Liver (tissue), 9 donors: ENCODE data around the gene EPHB6. TPM values are rescaled to one million over a fixed set of nuclear protein-coding genes. Genes with fewer than 3 reads are reported as not detected.

Source experiments
- DNase-seq: peaks from one replicate; pipeline ENCODE4 v3.0.0-alpha.2; 2017; ENCODE audit warnings: low spot score
- H3K27ac ChIP-seq, 2 donors: one replicate each; pipeline ENCODE4 v1.7.0; 2013; ENCODE audit warnings: inconsistent platforms in 2 of 2, low read length in 2 of 2, control low read depth in 1 of 2, low read depth in 1 of 2, mild to moderate bottlenecking in 1 of 2
- H3K27me3 ChIP-seq, 4 donors: one replicate each; pipeline versions ENCODE4 v1.6.1 to v1.7.0; 2013; ENCODE audit warnings: low read length in 3 of 4, inconsistent platforms in 1 of 4, mild to moderate bottlenecking in 1 of 4, moderate library complexity in 1 of 4; ENCODE audit not compliant: control insufficient read depth in 4 of 4, insufficient read depth in 4 of 4
- H3K36me3 ChIP-seq, 4 donors: one replicate each; pipeline versions ENCODE4 v1.6.1 to v1.7.0; 2013; ENCODE audit warnings: low read length in 3 of 4, mild to moderate bottlenecking in 3 of 4, low read depth in 1 of 4, moderate library complexity in 1 of 4; ENCODE audit not compliant: control insufficient read depth in 4 of 4, insufficient read depth in 3 of 4
- H3K4me1 ChIP-seq, 4 donors: one replicate each; pipeline versions ENCODE4 v1.6.1 to v1.7.0; 2013; ENCODE audit warnings: low read length in 3 of 4, mild to moderate bottlenecking in 3 of 4, moderate library complexity in 1 of 4; ENCODE audit not compliant: control insufficient read depth in 4 of 4, insufficient read depth in 4 of 4
- H3K4me3 ChIP-seq, 3 donors: one replicate each; pipeline versions ENCODE4 v1.6.1 to v1.7.0; 2013; ENCODE audit warnings: low read length in 3 of 3, control low read depth in 1 of 3, low read depth in 1 of 3, mild to moderate bottlenecking in 1 of 3
- H3K9ac ChIP-seq, 2 donors: one replicate each; pipeline ENCODE4 v1.7.0; 2013; ENCODE audit warnings: low read length in 2 of 2, mild to moderate bottlenecking in 2 of 2, moderate library complexity in 2 of 2, control low read depth in 1 of 2, low read depth in 1 of 2
- H3K9me3 ChIP-seq, 4 donors: one replicate each; pipeline versions ENCODE4 v1.6.1 to v1.7.0; 2013; ENCODE audit warnings: low read length in 3 of 4; ENCODE audit not compliant: control insufficient read depth in 4 of 4
- EGR1 ChIP-seq, 2 donors: IDR thresholded peaks; 2 replicates each; pipeline ENCODE4 v1.6.1; 2016 to 2018; ENCODE audit warnings: antibody characterized with exemption in 2 of 2, low read depth in 2 of 2
- FOXA2 ChIP-seq: IDR thresholded peaks from 2 replicates; pipeline ENCODE4 v1.6.1; 2016; ENCODE audit warnings: antibody characterized with exemption
- GABPA ChIP-seq, 2 donors: IDR thresholded peaks in 1 of 2; conservative IDR thresholded peaks in 1 of 2; 2 replicates each; pipeline ENCODE4 v1.6.1; 2016; ENCODE audit warnings: antibody characterized with exemption in 2 of 2, mild to moderate bottlenecking in 1 of 2, moderate library complexity in 1 of 2
- HNF4A ChIP-seq, 2 donors: conservative IDR thresholded peaks; 2 replicates each; pipeline ENCODE4 v1.6.1; 2016; ENCODE audit warnings: antibody characterized with exemption in 2 of 2, mild to moderate bottlenecking in 2 of 2
- HNF4G ChIP-seq: IDR thresholded peaks from 2 replicates; pipeline ENCODE4 v1.6.1; 2016; ENCODE audit warnings: antibody characterized with exemption
- JUND ChIP-seq, 2 donors: IDR thresholded peaks; 2 replicates each; pipeline ENCODE4 v1.6.1; 2016; ENCODE audit warnings: antibody characterized with exemption in 2 of 2
- NR2F2 ChIP-seq: IDR thresholded peaks from 2 replicates; pipeline ENCODE4 v1.6.1; 2016; ENCODE audit warnings: antibody characterized with exemption
- RAD21 ChIP-seq, 2 donors: IDR thresholded peaks; 2 replicates each; pipeline ENCODE4 v1.6.1; 2016; ENCODE audit warnings: antibody characterized with exemption in 2 of 2, mild to moderate bottlenecking in 2 of 2
- RXRA ChIP-seq, 2 donors: IDR thresholded peaks; 2 replicates each; pipeline ENCODE4 v1.6.1; 2017 to 2018; ENCODE audit warnings: antibody characterized with exemption in 2 of 2, mild to moderate bottlenecking in 1 of 2
- SP1 ChIP-seq: IDR thresholded peaks from 2 replicates; pipeline ENCODE4 v1.6.1; 2018; ENCODE audit warnings: antibody characterized with exemption, mild to moderate bottlenecking
- TAF1 ChIP-seq: conservative IDR thresholded peaks from 2 replicates; pipeline ENCODE4 v1.6.1; 2016; ENCODE audit warnings: antibody characterized with exemption, mild to moderate bottlenecking
- YY1 ChIP-seq: IDR thresholded peaks from 2 replicates; pipeline ENCODE4 v1.6.1; 2016; ENCODE audit warnings: antibody characterized with exemption, mild to moderate bottlenecking
- WGBS: extraction: QIAGEN DNeasy Blood & Tissue Kit; methylation state at CpG from one replicate; pipeline ENCODE4 v1.1.7; 2013; 5-methylcytosine and 5-hydroxymethylcytosine counted together
- polyA plus RNA-seq, 2 donors: library from polyadenylated mRNA; stranded (reverse) in 1 of 2; unstranded in 1 of 2; fragments of 200-250 nt in 1 of 2; fragments of >200 nt in 1 of 2; fragmentation: Nextera tagmentation in 1 of 2; extraction: Ambion mirVana in 1 of 2; gene quantifications; one replicate each; pipeline versions ENCODE4 v1.2.1 to v1.2.3, GENCODE V29; 2013 to 2015
- total RNA-seq, 2 donors: library from RNA; depleted of rRNA; stranded (reverse); fragments of >200 nt; gene quantifications; one replicate each; pipeline ENCODE4 v1.2.3, GENCODE V29; 2014
- TF ChIP-seq, protein P1 (sequence below): IDR thresholded peaks from 2 replicates; pipeline ENCODE4 v1.6.1; 2016; ENCODE audit warnings: antibody characterized with exemption
- TF ChIP-seq, protein P2 (sequence below): fragments of 150-350 bp; IDR thresholded peaks from 2 replicates; pipeline ENCODE4 v1.5.1; 2017; ENCODE audit warnings: improper control_type of control experiment, low read depth, low read length; ENCODE audit not compliant: missing input control
- TF ChIP-seq, protein P3 (sequence below): IDR thresholded peaks from 2 replicates; pipeline ENCODE4 v1.6.1; 2016; ENCODE audit warnings: antibody characterized with exemption, mild to moderate bottlenecking
- TF ChIP-seq, protein P4 (sequence below): IDR thresholded peaks from 2 replicates; pipeline ENCODE4 v1.6.1; 2016; ENCODE audit warnings: antibody characterized with exemption
- TF ChIP-seq, protein P5 (sequence below): IDR thresholded peaks from 2 replicates; pipeline ENCODE4 v1.6.1; 2016; ENCODE audit warnings: antibody characterized with exemption
- donor health status: healthy.
- donor health status: healthy.
- donor health status: healthy.
- donor health status: healthy.
- donor health status: healthy.

The EPHB6 gene
- total and polyA plus RNA-seq, 4 donors: 1.2 to 4.3 (median 2.0) TPM

DNA sequence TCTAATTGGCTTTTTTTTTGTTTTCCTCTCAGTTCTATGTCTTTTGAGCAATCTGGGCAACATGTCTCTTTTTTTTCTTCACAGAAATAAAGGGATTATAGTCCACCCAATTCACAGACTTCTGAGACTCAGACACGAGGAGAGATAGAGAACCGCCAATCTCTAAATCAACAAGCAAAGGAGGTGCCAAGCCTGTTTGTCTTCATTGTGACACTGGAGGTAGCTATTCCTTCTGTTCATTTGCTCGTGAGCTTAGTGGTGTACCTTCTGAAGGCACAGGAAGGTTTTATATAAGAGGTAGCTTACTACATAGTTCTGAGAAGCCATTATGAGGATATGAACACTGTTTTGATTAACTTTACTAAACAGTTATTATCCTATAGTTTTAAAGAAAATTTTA lies 6.1 kb downstream of the EPHB6 start:
- Histone ChIP-seq H3K27ac (no peak overlapping the region), H3K4me3 (no peak overlapping the region), H3K9ac (no peak overlapping the region), H3K4me1 (peaks cover 0 to 5% (median 2%) of the 10 kb centered on the region in 4 donors), H3K36me3 (peaks cover 0 to 2% (median 0%) of the 10 kb centered on the region in 4 donors), H3K27me3 (no peaks in the 10 kb centered on the region), H3K9me3 (no peaks in the 10 kb centered on the region)
- no peak for TF ChIP-seq RXRA (IDR thresholded peaks at IDR 0.05)
- TF ChIP-seq, protein P1, sequence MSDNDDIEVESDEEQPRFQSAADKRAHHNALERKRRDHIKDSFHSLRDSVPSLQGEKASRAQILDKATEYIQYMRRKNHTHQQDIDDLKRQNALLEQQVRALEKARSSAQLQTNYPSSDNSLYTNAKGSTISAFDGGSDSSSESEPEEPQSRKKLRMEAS: no peak
- no peak for TF ChIP-seq SP1
- TF ChIP-seq, protein P2, sequence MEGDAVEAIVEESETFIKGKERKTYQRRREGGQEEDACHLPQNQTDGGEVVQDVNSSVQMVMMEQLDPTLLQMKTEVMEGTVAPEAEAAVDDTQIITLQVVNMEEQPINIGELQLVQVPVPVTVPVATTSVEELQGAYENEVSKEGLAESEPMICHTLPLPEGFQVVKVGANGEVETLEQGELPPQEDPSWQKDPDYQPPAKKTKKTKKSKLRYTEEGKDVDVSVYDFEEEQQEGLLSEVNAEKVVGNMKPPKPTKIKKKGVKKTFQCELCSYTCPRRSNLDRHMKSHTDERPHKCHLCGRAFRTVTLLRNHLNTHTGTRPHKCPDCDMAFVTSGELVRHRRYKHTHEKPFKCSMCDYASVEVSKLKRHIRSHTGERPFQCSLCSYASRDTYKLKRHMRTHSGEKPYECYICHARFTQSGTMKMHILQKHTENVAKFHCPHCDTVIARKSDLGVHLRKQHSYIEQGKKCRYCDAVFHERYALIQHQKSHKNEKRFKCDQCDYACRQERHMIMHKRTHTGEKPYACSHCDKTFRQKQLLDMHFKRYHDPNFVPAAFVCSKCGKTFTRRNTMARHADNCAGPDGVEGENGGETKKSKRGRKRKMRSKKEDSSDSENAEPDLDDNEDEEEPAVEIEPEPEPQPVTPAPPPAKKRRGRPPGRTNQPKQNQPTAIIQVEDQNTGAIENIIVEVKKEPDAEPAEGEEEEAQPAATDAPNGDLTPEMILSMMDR: no peak
- TF ChIP-seq TAF1: no peak
- TF ChIP-seq, protein P3, sequence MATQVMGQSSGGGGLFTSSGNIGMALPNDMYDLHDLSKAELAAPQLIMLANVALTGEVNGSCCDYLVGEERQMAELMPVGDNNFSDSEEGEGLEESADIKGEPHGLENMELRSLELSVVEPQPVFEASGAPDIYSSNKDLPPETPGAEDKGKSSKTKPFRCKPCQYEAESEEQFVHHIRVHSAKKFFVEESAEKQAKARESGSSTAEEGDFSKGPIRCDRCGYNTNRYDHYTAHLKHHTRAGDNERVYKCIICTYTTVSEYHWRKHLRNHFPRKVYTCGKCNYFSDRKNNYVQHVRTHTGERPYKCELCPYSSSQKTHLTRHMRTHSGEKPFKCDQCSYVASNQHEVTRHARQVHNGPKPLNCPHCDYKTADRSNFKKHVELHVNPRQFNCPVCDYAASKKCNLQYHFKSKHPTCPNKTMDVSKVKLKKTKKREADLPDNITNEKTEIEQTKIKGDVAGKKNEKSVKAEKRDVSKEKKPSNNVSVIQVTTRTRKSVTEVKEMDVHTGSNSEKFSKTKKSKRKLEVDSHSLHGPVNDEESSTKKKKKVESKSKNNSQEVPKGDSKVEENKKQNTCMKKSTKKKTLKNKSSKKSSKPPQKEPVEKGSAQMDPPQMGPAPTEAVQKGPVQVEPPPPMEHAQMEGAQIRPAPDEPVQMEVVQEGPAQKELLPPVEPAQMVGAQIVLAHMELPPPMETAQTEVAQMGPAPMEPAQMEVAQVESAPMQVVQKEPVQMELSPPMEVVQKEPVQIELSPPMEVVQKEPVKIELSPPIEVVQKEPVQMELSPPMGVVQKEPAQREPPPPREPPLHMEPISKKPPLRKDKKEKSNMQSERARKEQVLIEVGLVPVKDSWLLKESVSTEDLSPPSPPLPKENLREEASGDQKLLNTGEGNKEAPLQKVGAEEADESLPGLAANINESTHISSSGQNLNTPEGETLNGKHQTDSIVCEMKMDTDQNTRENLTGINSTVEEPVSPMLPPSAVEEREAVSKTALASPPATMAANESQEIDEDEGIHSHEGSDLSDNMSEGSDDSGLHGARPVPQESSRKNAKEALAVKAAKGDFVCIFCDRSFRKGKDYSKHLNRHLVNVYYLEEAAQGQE: no peak
- TF ChIP-seq JUND (IDR thresholded peaks at IDR 0.05): no peak
- TF ChIP-seq FOXA2: no peak
- 75% methylated on average over 3 of the region's 3 CpGs for WGBS
- DNase-seq: no peak

DNA sequence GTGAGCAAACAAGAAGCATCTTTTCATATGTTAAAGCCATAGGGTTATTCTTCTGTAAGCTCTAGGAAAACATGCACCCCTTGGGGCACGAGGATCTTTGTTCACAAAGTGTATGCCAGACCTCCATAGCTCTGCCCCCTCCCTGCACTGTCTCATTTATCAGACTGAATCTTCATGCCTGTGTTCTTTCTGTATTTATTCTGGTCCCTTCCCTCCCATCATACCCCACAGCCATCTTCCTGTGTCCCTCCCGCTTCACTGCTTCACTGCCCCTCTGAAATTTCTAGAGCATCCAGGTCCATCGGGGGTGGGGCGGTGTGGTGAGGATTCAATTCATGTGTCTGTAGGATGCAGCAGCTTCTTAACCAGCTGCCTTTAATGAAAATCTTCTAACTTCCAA lies 7.5 kb downstream of the EPHB6 start:
- TF ChIP-seq HNF4G (no peak), YY1 (no peak), HNF4A (conservative IDR thresholded peaks at IDR 0.05) (no peak), SP1 (no peak), GABPA (IDR thresholded peaks at IDR 0.05 in 1 of 2, conservative IDR thresholded peaks at IDR 0.05 in 1 of 2) (no peak), EGR1 (IDR thresholded peaks at IDR 0.05; ENCODE audit: low read depth in 2 of 2) (no peak), TAF1 (no peak), NR2F2 (no peak), RAD21 (IDR thresholded peaks at IDR 0.05) (no peak), RXRA (IDR thresholded peaks at IDR 0.05) (no peak), JUND (IDR thresholded peaks at IDR 0.05) (no peak), FOXA2 (no peak)
- TF ChIP-seq, protein P3: no peak
- TF ChIP-seq, protein P2: no peak
- TF ChIP-seq, protein P4, sequence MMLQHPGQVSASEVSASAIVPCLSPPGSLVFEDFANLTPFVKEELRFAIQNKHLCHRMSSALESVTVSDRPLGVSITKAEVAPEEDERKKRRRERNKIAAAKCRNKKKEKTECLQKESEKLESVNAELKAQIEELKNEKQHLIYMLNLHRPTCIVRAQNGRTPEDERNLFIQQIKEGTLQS: no peak
- TF ChIP-seq, protein P5, sequence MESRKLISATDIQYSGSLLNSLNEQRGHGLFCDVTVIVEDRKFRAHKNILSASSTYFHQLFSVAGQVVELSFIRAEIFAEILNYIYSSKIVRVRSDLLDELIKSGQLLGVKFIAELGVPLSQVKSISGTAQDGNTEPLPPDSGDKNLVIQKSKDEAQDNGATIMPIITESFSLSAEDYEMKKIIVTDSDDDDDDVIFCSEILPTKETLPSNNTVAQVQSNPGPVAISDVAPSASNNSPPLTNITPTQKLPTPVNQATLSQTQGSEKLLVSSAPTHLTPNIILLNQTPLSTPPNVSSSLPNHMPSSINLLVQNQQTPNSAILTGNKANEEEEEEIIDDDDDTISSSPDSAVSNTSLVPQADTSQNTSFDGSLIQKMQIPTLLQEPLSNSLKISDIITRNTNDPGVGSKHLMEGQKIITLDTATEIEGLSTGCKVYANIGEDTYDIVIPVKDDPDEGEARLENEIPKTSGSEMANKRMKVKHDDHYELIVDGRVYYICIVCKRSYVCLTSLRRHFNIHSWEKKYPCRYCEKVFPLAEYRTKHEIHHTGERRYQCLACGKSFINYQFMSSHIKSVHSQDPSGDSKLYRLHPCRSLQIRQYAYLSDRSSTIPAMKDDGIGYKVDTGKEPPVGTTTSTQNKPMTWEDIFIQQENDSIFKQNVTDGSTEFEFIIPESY: no peak
- Histone ChIP-seq H3K27me3 (no peaks in the 10 kb centered on the region), H3K36me3 (peaks cover 0 to 2% (median 0%) of the 10 kb centered on the region in 4 donors), H3K9ac (no peak overlapping the region), H3K4me3 (no peak overlapping the region), H3K9me3 (no peaks in the 10 kb centered on the region), H3K27ac (no peak overlapping the region), H3K4me1 (no peaks in the 10 kb centered on the region)
- no peak for DNase-seq
- WGBS: 96% methylated on average over 4 of the region's 4 CpGs
